Neural cell (in vitro differentiated cells): ENCODE measurements around the gene CAMK2A. TPM values are rescaled to one million over a fixed set of nuclear protein-coding genes. Genes with fewer than 3 reads are reported as not detected.

Experiments
- H2AFZ ChIP-seq: fragments of 200-600, 300-800 bp; sonication (generic), shearing (Covaris generic); 2 replicates; pipeline ENCODE4 v1.6.0; 2014; ENCODE audit warnings: low read depth, mild to moderate bottlenecking, antibody characterized with exemption, low read length, moderate library complexity
- H3F3A ChIP-seq: fragments of 200-600 bp; shearing (Covaris generic); 2 replicates; pipeline ENCODE4 v1.6.1; 2016; ENCODE audit warnings: mild to moderate bottlenecking, moderate library complexity, mixed read lengths, antibody characterized with exemption, low read length; ENCODE audit not compliant: insufficient read depth, poor library complexity, severe bottlenecking
- H3K27ac ChIP-seq: fragments of 200-600, 300-800 bp; sonication (generic), shearing (Covaris generic); 2 replicates; pipeline ENCODE4 v1.5.1; 2014; ENCODE audit warnings: mild to moderate bottlenecking, low read length, moderate library complexity
- H3K27me3 ChIP-seq: fragments of 300-800, 200-600 bp; sonication (generic), shearing (Covaris generic); 2 replicates; pipeline ENCODE4 v1.6.0; 2014; ENCODE audit warnings: mild to moderate bottlenecking, low read depth, low read length, moderate library complexity; ENCODE audit not compliant: insufficient read depth
- H3K36me3 ChIP-seq: fragments of 300-800, 200-600 bp; sonication (generic), shearing (Covaris generic); 2 replicates; pipeline ENCODE4 v1.5.1; 2014; ENCODE audit warnings: mild to moderate bottlenecking, antibody characterized with exemption, low read length, moderate library complexity; ENCODE audit not compliant: insufficient read depth
- H3K4me2 ChIP-seq: fragments of 300-800, 200-600 bp; sonication (generic), shearing (Covaris generic); 2 replicates; pipeline ENCODE4 v1.6.0; 2014; ENCODE audit warnings: mild to moderate bottlenecking, low read length
- H3K4me3 ChIP-seq: fragments of 300-800, 200-600 bp; sonication (generic), shearing (Covaris generic); 2 replicates; pipeline ENCODE4 v1.5.1; 2014; ENCODE audit warnings: mild to moderate bottlenecking, low read length, moderate library complexity
- H3K79me2 ChIP-seq: fragments of 200-600 bp; shearing (Covaris generic); replicated peaks from 2 replicates; pipeline ENCODE4 v1.6.0; 2014; ENCODE audit warnings: mild to moderate bottlenecking, low read length, moderate library complexity; ENCODE audit not compliant: insufficient read depth
- H3K9ac ChIP-seq: fragments of 300-800, 200-600 bp; sonication (generic), shearing (Covaris generic); 2 replicates; pipeline ENCODE4 v1.6.1; 2016; ENCODE audit warnings: mild to moderate bottlenecking, low read length, mixed read lengths
- H3K9me2 ChIP-seq: fragments of 200-600 bp; shearing (Covaris generic); 2 replicates; pipeline ENCODE4 v1.6.1; 2016; ENCODE audit warnings: mild to moderate bottlenecking, low read length, mixed read lengths; ENCODE audit not compliant: insufficient read depth
- H3K9me3 ChIP-seq: fragments of 200-600, 300-800 bp; sonication (generic), shearing (Covaris generic); 2 replicates; pipeline ENCODE4 v1.6.1; 2016; ENCODE audit warnings: mild to moderate bottlenecking, mixed run types, low read length, moderate library complexity, mixed read lengths
- H4K20me1 ChIP-seq: fragments of 200-600 bp; shearing (Covaris generic); 2 replicates; pipeline ENCODE4 v1.6.1; 2016; ENCODE audit warnings: mild to moderate bottlenecking, mixed run types; ENCODE audit not compliant: insufficient read depth
- EP300 ChIP-seq: fragments of 450-650 bp; conservative IDR thresholded peaks from 2 replicates; pipeline ENCODE4 v1.6.1; 2014; ENCODE audit warnings: antibody characterized with exemption, mild to moderate bottlenecking, moderate library complexity; ENCODE audit not compliant: poor library complexity, severe bottlenecking
- EZH2 ChIP-seq: fragments of 200-600, 300-800 bp; shearing (Covaris generic), sonication (generic); IDR thresholded peaks from 2 replicates; pipeline ENCODE4 v1.6.1; 2014; ENCODE audit warnings: antibody characterized with exemption, low read length, borderline replicate concordance, mild to moderate bottlenecking; ENCODE audit not compliant: insufficient read depth, poor library complexity, severe bottlenecking
- MXI1 ChIP-seq: fragments of 450-650 bp; conservative IDR thresholded peaks from 2 replicates; pipeline ENCODE4 v1.6.1; 2014; ENCODE audit warnings: antibody characterized with exemption, mild to moderate bottlenecking; ENCODE audit not compliant: poor library complexity, severe bottlenecking
- POLR2AphosphoS5 ChIP-seq: IDR thresholded peaks from 2 replicates; pipeline ENCODE4 v1.6.1; 2012
- RAD21 ChIP-seq: fragments of 450-650 bp; conservative IDR thresholded peaks from 2 replicates; pipeline ENCODE4 v1.6.1; 2014; ENCODE audit warnings: antibody characterized with exemption, mild to moderate bottlenecking, moderate library complexity
- REST ChIP-seq: IDR thresholded peaks from 2 replicates; pipeline ENCODE4 v1.6.1; 2012; ENCODE audit warnings: borderline replicate concordance
- SMC3 ChIP-seq: fragments of 450-650 bp; conservative IDR thresholded peaks from 2 replicates; pipeline ENCODE4 v1.6.1; 2014; ENCODE audit warnings: antibody characterized with exemption, mild to moderate bottlenecking, moderate library complexity; ENCODE audit not compliant: poor library complexity
- TAF1 ChIP-seq: IDR thresholded peaks from 2 replicates; pipeline ENCODE4 v1.6.1; 2012; ENCODE audit warnings: low read depth
- polyA plus RNA-seq: library from polyadenylated mRNA; depleted of rRNA; stranded (reverse); fragments of >200 nt; gene quantifications from 2 replicates; pipeline ENCODE4 v1.2.3, GENCODE V29; 2014
- TF ChIP-seq, protein P1 (sequence below): fragments of 450-650 bp; IDR thresholded peaks from 2 replicates; pipeline ENCODE4 v1.5.1; 2014; ENCODE audit warnings: antibody characterized with exemption, mild to moderate bottlenecking, moderate library complexity; ENCODE audit not compliant: poor library complexity, severe bottlenecking

CAMK2A gene
- polyA plus RNA-seq, 1 donor from 2014 or later, result 61.7 TPM

- Histone ChIP-seq H3K27me3 (no peaks in the 10 kb centered on the region), H2AFZ (no peak overlapping the region), H3K9me3 (no peaks in the 10 kb centered on the region), H3F3A (no peaks in the 10 kb centered on the region), H3K4me3 (no peak overlapping the region), H3K9ac (no peak overlapping the region), H3K9me2 (no peaks in the 10 kb centered on the region), H3K36me3 (no peaks in the 10 kb centered on the region), H3K27ac (no peak overlapping the region), H3K79me2 (no peaks in the 10 kb centered on the region), H4K20me1 (no peaks in the 10 kb centered on the region), H3K4me2 (no peak overlapping the region)
- TF ChIP-seq EP300, result no peak
- TF ChIP-seq, protein P1, sequence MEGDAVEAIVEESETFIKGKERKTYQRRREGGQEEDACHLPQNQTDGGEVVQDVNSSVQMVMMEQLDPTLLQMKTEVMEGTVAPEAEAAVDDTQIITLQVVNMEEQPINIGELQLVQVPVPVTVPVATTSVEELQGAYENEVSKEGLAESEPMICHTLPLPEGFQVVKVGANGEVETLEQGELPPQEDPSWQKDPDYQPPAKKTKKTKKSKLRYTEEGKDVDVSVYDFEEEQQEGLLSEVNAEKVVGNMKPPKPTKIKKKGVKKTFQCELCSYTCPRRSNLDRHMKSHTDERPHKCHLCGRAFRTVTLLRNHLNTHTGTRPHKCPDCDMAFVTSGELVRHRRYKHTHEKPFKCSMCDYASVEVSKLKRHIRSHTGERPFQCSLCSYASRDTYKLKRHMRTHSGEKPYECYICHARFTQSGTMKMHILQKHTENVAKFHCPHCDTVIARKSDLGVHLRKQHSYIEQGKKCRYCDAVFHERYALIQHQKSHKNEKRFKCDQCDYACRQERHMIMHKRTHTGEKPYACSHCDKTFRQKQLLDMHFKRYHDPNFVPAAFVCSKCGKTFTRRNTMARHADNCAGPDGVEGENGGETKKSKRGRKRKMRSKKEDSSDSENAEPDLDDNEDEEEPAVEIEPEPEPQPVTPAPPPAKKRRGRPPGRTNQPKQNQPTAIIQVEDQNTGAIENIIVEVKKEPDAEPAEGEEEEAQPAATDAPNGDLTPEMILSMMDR, result peak; percentile 94
- no peak for TF ChIP-seq TAF1
- TF ChIP-seq MXI1, result no peak
- peak; percentile 95 for TF ChIP-seq RAD21
- peak; percentile 6 for TF ChIP-seq POLR2AphosphoS5
- no peak for TF ChIP-seq EZH2
- peak; percentile 95 for TF ChIP-seq SMC3
- no peak for TF ChIP-seq REST
Observed at GRCh38 chr5:150217873-150218692, 71.5 kb downstream of the CAMK2A start.

GRCh38 chr5:150217038-150217437 lies 72.5 kb downstream of the CAMK2A start:
- no peaks in the 10 kb centered on the region for H4K20me1 ChIP-seq
- H2AFZ ChIP-seq, result no peak overlapping the region
- no peak for TF ChIP-seq MXI1
- TF ChIP-seq REST, result no peak
- TF ChIP-seq TAF1, result no peak
- no peak for TF ChIP-seq SMC3
- TF ChIP-seq RAD21, result no peak
- TF ChIP-seq EP300, result no peak
- TF ChIP-seq EZH2, result no peak
- TF ChIP-seq, protein P1, result no peak
- TF ChIP-seq POLR2AphosphoS5, result no peak
- no peak overlapping the region for H3K4me3 ChIP-seq
- no peaks in the 10 kb centered on the region for H3K27me3 ChIP-seq
- H3F3A ChIP-seq, result no peaks in the 10 kb centered on the region
- no peak overlapping the region for H3K27ac ChIP-seq
- H3K9me2 ChIP-seq, result no peaks in the 10 kb centered on the region
- no peaks in the 10 kb centered on the region for H3K36me3 ChIP-seq
- H3K9ac ChIP-seq, result no peak overlapping the region
- H3K9me3 ChIP-seq, result no peaks in the 10 kb centered on the region
- H3K4me2 ChIP-seq, result no peak overlapping the region
- no peaks in the 10 kb centered on the region for H3K79me2 ChIP-seq
